Duodenal mucosa (tissue), 2 donors: ENCODE data around the gene PHAF1.

ENCODE experiments used
- H3K27ac ChIP-seq: one replicate; pipeline ENCODE4 v1.7.0; 2013; ENCODE audit warnings: low read depth, low read length
- H3K27me3 ChIP-seq, 2 donors: one replicate each; pipeline ENCODE4 v1.7.0; 2013; ENCODE audit warnings: low read length in 2 of 2, control low read depth in 1 of 2; ENCODE audit not compliant: insufficient read depth in 2 of 2, control insufficient read depth in 1 of 2
- H3K36me3 ChIP-seq, 2 donors: one replicate each; pipeline ENCODE4 v1.7.0; 2013; ENCODE audit warnings: low read length in 2 of 2, control low read depth in 1 of 2; ENCODE audit not compliant: insufficient read depth in 2 of 2, control insufficient read depth in 1 of 2
- H3K4me1 ChIP-seq, 2 donors: one replicate each; pipeline ENCODE4 v1.7.0; 2013; ENCODE audit warnings: low read length in 2 of 2, control low read depth in 1 of 2; ENCODE audit not compliant: insufficient read depth in 2 of 2, control insufficient read depth in 1 of 2
- H3K4me3 ChIP-seq, 2 donors: one replicate each; pipeline ENCODE4 v1.7.0; 2013; ENCODE audit warnings: low read length in 2 of 2, low read depth in 1 of 2
- H3K9ac ChIP-seq, 2 donors: one replicate each; pipeline ENCODE4 v1.7.0; 2013; ENCODE audit warnings: low read length in 2 of 2, low read depth in 1 of 2
- H3K9me3 ChIP-seq, 2 donors: one replicate each; pipeline ENCODE4 v1.7.0; 2013; ENCODE audit warnings: low read length in 2 of 2, control low read depth in 1 of 2; ENCODE audit not compliant: control insufficient read depth in 1 of 2

The PHAF1 gene

DNA sequence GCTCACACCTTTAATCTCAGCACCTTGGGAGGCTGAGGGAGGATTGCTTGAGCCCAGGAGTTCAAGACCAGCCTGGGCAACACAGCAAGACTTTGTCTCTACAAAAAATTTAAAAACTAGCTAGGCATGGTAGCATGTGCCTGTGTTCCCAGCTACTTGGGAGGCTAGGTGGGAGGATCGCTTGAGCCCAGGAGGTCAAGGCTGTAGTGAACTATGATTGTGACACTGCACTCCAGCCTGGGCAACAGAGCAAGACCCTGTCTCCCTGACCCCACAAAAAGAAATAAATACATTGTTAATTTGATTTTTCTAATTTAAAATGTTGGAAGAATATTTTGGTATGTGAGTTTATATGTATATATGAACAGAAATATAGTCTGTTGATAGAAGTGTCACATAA is 22.4 kb upstream of the PHAF1 start:
- Histone ChIP-seq H3K9me3 (no peaks in the 10 kb centered on the region), H3K27ac (no peak overlapping the region), H3K27me3 (no peaks in the 10 kb centered on the region), H3K36me3 (peaks cover 0 to 4% of the 10 kb centered on the region in 2 donors), H3K4me1 (no peaks in the 10 kb centered on the region), H3K4me3 (no peak overlapping the region), H3K9ac (no peak overlapping the region)

DNA sequence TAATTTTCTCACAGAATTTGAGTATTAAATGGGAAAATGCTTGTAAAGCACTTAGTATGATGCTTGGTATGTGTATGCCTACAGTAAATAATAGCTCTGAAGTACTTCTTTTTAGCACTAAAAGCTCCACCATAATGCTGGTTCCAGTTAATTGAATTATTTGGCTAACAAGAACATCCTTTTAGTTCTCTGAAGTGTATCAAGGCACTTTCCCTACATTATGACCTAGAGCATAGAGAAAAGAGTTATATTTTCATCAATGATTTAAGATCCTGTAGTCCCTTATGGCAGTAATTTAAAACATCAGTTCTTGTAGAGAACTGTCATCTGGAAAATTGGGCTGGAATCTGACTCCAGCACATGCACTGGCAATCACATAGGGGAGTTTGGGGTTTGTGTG is 21.9 kb upstream of the PHAF1 start:
- Histone ChIP-seq H3K9ac (no peak overlapping the region), H3K27ac (no peak overlapping the region), H3K36me3 (peaks cover 0 to 4% of the 10 kb centered on the region in 2 donors), H3K4me1 (no peaks in the 10 kb centered on the region), H3K27me3 (no peaks in the 10 kb centered on the region), H3K4me3 (no peak overlapping the region), H3K9me3 (no peaks in the 10 kb centered on the region)

DNA sequence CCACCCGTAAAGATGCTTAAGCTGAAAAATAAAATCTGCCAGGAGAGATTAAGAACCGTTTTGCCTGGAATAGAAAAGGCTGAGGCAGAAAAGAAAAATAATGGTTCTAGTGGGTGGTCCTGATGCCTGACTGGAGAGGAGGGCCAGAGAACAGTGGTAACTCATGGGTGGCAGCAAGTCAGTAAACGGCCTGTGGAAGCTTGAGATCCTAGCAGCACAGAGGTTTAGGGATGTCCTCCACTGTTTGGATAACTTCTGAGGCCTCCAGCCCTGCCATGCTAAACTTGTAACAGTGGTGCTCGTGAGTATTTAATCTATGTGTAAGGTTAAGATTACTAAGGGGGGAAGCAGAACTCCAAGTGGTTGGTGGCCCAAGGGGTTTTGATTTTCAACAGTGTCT is 21.2 kb upstream of the PHAF1 start:
- no peaks in the 10 kb centered on the region for H3K27me3 ChIP-seq
- no peak overlapping the region for H3K4me3 ChIP-seq
- H3K9me3 ChIP-seq, result no peaks in the 10 kb centered on the region
- H3K4me1 ChIP-seq, result no peaks in the 10 kb centered on the region
- H3K27ac ChIP-seq, result no peak overlapping the region
- H3K36me3 ChIP-seq, result peaks cover under 1 to 4% of the 10 kb centered on the region in 2 donors
- no peak overlapping the region for H3K9ac ChIP-seq

DNA sequence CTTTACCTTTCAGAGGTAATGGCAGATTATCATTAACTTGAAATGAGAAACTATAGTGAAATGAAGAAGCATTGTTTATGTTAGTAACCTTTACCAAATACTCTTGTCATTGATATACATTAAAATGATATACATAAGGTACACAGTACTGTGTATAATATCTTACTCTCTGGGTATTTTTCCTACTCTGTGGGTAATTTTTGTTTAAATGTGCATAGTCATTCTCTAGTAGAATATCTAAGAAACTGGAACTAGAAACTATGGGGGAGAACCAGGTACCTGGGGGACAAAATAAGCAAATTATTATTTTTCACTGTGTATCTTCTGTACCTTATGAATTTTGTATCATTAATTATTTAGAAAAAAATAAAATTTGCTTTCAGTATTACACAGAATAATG is 20.6 kb upstream of the PHAF1 start:
- Histone ChIP-seq H3K27ac (no peak overlapping the region), H3K9ac (no peak overlapping the region)

DNA sequence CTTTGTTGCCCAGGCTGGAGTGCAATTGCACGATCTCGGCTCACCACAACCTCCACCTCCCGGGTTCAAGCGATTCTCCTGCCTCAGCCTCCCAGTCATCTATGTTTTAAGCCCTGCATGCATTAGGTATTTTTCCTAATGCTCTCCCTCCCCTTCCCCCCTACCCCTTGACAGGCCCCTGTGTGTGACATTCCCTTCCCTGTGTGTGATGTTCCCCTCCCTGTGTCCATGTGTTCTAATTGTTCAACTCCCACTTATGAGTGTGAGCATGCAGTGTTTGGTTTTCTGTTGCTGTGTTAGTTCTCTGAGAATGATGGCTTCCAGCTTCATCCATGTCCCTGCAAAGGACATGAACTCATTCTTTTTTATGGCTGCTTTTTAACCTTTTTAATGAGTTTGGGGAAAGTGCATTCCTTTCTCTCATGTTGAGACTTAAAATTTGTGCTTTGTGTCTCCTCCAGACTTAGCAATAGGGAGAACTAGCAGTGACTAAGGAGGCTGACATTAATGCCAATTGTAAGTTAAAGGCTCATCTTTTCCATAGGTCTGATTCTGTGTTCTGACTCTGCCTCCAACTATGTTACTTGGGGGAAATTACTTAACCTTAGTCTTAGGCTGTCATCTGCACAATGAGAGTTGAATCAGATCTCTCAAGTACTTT is 17.7 kb upstream of the PHAF1 start:
- H3K4me1 ChIP-seq, result no peaks in the 10 kb centered on the region
- no peak overlapping the region for H3K4me3 ChIP-seq
- H3K9me3 ChIP-seq, result no peaks in the 10 kb centered on the region
- H3K9ac ChIP-seq, result no peak overlapping the region
- no peaks in the 10 kb centered on the region for H3K27me3 ChIP-seq
- H3K36me3 ChIP-seq, result peaks cover 4 to 5% of the 10 kb centered on the region in 2 donors
- no peak overlapping the region for H3K27ac ChIP-seq

More for the DNA sequence above, 20.6 kb upstream of the PHAF1 start:
- H3K36me3 ChIP-seq, result peaks cover 4 to 5% of the 10 kb centered on the region in 2 donors
- no peaks in the 10 kb centered on the region for H3K27me3 ChIP-seq
- H3K4me3 ChIP-seq, result no peak overlapping the region
- H3K9me3 ChIP-seq, result no peaks in the 10 kb centered on the region
- no peaks in the 10 kb centered on the region for H3K4me1 ChIP-seq

DNA sequence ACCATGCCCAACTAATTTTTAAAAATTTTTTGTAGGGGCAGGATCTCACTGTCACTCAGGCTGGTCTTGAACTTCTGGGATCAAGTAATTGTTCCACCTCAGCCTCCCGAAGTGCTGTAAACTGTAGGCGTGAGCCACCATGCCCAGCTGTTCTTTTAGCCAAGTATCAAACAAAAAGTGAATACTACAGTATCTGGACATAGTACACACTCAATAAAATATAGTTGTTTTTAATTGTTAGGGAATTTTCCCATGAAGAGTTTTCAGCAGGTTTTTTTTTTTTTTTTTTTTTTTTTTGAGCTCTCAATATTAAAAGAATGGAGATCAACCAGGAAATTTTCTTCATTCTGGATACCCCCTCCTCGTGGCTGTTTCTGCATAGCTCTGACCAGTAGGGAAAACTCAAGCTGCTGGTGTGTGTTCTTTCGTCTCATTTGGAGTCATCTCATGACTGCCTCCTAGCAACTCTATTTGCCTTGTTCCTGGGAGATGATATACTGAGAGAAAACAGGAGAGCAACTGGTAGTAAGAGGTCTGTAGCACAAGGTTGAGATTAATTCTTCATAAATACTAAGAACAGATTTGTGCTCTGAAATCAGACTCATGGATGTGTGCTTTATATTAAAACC is 16.5 kb upstream of the PHAF1 start:
- no peak overlapping the region for H3K4me3 ChIP-seq
- no peaks in the 10 kb centered on the region for H3K4me1 ChIP-seq
- H3K9me3 ChIP-seq, result no peaks in the 10 kb centered on the region
- H3K9ac ChIP-seq, result no peak overlapping the region
- H3K27ac ChIP-seq, result no peak overlapping the region
- H3K27me3 ChIP-seq, result no peaks in the 10 kb centered on the region
- peaks cover 5 to 8% of the 10 kb centered on the region in 2 donors for H3K36me3 ChIP-seq

DNA sequence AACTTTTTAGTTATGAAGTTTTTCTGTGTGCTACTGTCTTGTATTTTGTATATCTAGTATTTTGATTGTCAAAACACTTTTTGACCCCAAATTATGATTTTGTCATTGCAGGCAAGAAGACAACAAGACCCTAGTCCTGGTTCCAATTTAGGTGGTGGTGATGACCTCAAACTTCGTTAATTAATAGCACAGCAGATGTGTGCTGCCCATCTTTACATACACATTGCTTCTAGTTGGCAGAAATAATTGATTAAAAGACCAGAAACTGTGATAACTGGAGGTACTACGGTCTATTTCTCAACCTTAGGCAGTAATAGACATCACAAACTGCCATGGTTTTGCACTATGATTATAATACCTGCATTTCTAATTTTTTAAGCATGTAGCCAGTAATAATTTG is 11.1 kb upstream of the PHAF1 start:
- H3K4me3 ChIP-seq, result no peak overlapping the region
- H3K9ac ChIP-seq, result no peak overlapping the region
- no peaks in the 10 kb centered on the region for H3K4me1 ChIP-seq
- H3K27me3 ChIP-seq, result no peaks in the 10 kb centered on the region
- H3K27ac ChIP-seq, result no peak overlapping the region
- peaks cover 11% of the 10 kb centered on the region in 2 donors for H3K36me3 ChIP-seq
- no peaks in the 10 kb centered on the region for H3K9me3 ChIP-seq

- no peak overlapping the region for H3K4me3 ChIP-seq
- H3K4me1 ChIP-seq, result peaks cover 4 to 5% of the 10 kb centered on the region in 2 donors
- H3K27ac ChIP-seq, result no peak overlapping the region
- H3K27me3 ChIP-seq, result no peaks in the 10 kb centered on the region
- H3K9ac ChIP-seq, result no peak overlapping the region
- peaks cover 7 to 11% of the 10 kb centered on the region in 2 donors for H3K36me3 ChIP-seq
- no peaks in the 10 kb centered on the region for H3K9me3 ChIP-seq
These were observed 9.0 kb upstream of the PHAF1 start for GRCh38 chr16:67100569-67101310.

GRCh38 chr16:67101311-67102082 is 8.2 kb upstream of the PHAF1 start:
- no peak overlapping the region for H3K27ac ChIP-seq
- H3K4me1 ChIP-seq, result peaks cover 4 to 5% of the 10 kb centered on the region in 2 donors
- peaks cover 7 to 11% of the 10 kb centered on the region in 2 donors for H3K36me3 ChIP-seq
- H3K27me3 ChIP-seq, result no peaks in the 10 kb centered on the region
- H3K9me3 ChIP-seq, result no peaks in the 10 kb centered on the region
- no peak overlapping the region for H3K9ac ChIP-seq
- H3K4me3 ChIP-seq, result no peak overlapping the region

DNA sequence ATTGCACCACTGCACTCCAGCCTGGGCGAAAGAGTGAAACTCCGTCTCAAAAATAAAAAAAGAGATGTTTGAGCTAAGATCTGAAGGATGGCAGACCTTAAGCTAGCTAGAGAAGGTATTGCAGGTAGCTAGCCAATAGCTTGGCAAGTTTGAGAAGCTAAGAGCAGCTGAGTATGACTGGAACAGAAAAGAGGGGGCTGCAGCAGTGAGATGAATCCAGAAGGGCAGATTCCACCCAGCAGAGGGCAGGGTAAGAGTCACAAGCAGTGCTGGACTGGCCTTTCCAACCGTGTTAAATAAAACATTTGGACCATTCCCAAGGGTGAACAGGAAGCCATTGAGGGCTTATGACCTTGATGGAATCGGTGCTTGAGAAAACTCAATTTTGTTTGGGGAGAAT is 5.7 kb upstream of the PHAF1 start:
- peaks cover 4 to 7% of the 10 kb centered on the region in 2 donors for H3K36me3 ChIP-seq
- H3K9ac ChIP-seq, result no peak overlapping the region
- H3K9me3 ChIP-seq, result no peaks in the 10 kb centered on the region
- H3K4me1 ChIP-seq, result peaks cover 4 to 8% of the 10 kb centered on the region in 2 donors
- H3K4me3 ChIP-seq, result no peak overlapping the region
- H3K27me3 ChIP-seq, result no peaks in the 10 kb centered on the region
- no peak overlapping the region for H3K27ac ChIP-seq
